Suprapubic skin (tissue), 3 donors: ENCODE results near the gene TBL2.
"Not testable (repeated sequence)": the region's sequence is repeated elsewhere in the genome, so short reads cannot be mapped to it uniquely, and the experiment has no call there.

Experiments used
- EP300 ChIP-seq: sonication (generic); formaldehyde crosslinking; IDR thresholded peaks from one replicate; pipeline ENCODE4 v1.6.1; 2017; ENCODE audit warnings: antibody characterized with exemption
- TF ChIP-seq, protein P1 (sequence below), 2 donors: fragments of 200-600 bp in 1 of 2; fragments of 450-650 bp in 1 of 2; sonication (generic) in 1 of 2; IDR thresholded peaks; one replicate each; pipeline ENCODE4 v1.5.1; 2016 to 2019; ENCODE audit warnings: antibody characterized with exemption in 2 of 2, mild to moderate bottlenecking in 1 of 2, moderate library complexity in 1 of 2

DNA sequence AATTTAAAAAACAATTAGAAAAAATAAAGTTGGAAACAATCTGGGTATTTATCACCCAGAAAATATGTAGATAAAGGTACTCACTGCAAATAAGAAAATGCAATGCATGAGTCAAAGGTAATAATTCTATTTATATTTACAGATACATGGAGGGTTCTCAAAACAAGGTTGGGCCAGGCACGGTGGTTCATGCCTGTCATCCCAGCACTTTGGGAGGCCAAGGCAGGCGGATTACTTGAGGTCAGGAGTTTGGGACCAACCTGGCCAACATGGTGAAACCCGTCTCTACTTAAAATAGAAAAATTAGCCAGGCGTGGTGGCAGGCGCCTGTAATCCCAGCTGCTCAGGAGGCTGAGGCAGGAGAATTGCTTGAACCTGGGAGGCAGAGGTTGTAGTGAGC lies 28.3 kb downstream of the TBL2 start:
- TF ChIP-seq, protein P1, sequence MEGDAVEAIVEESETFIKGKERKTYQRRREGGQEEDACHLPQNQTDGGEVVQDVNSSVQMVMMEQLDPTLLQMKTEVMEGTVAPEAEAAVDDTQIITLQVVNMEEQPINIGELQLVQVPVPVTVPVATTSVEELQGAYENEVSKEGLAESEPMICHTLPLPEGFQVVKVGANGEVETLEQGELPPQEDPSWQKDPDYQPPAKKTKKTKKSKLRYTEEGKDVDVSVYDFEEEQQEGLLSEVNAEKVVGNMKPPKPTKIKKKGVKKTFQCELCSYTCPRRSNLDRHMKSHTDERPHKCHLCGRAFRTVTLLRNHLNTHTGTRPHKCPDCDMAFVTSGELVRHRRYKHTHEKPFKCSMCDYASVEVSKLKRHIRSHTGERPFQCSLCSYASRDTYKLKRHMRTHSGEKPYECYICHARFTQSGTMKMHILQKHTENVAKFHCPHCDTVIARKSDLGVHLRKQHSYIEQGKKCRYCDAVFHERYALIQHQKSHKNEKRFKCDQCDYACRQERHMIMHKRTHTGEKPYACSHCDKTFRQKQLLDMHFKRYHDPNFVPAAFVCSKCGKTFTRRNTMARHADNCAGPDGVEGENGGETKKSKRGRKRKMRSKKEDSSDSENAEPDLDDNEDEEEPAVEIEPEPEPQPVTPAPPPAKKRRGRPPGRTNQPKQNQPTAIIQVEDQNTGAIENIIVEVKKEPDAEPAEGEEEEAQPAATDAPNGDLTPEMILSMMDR (IDR thresholded peaks at IDR 0.05), result not testable (repeated sequence)
- not testable (repeated sequence) for TF ChIP-seq EP300
